ENCODE data around the gene HAUS5.
"Not testable (repeated sequence)": the region's sequence is repeated elsewhere in the genome, so short reads cannot be mapped to it uniquely, and the experiment has no call there.

HAUS5 gene

GRCh38 chr19:35643255-35644205, 31.0 kb downstream of the HAUS5 start:
- DNase-seq (ENCODE audit: low spot score) = peak; percentile 83

- DNase-seq (ENCODE audit: low spot score) = peak; percentile 96
Observed at GRCh38 chr19:35644206-35644986, 31.9 kb downstream of the HAUS5 start.

GRCh38 chr19:35644987-35645679, 32.6 kb downstream of the HAUS5 start:
- peak; percentile 61 for DNase-seq (ENCODE audit: low spot score)

GRCh38 chr19:35645680-35646511, 33.4 kb downstream of the HAUS5 start:
- no peak for DNase-seq (ENCODE audit: low spot score)

GRCh38 chr19:35648017-35648961, 35.8 kb downstream of the HAUS5 start, which contains the start of gene COX6B1:
Gene COX6B1 (plus strand): TSS chr19:35648323. CDS start chr19:35651244, 2,921 bp downstream.
- DNase-seq (ENCODE audit: low spot score) = peak; percentile 96

GRCh38 chr19:35650581-35650980, 38.0 kb downstream of the HAUS5 start:
- no peak for DNase-seq (ENCODE audit: low spot score)

- DNase-seq (ENCODE audit: low spot score) = not testable (repeated sequence)
Observed at GRCh38 chr19:35654828-35655227, 42.3 kb downstream of the HAUS5 start.

GRCh38 chr19:35655600-35655999, 43.1 kb downstream of the HAUS5 start:
- no peak for DNase-seq (ENCODE audit: low spot score)

GRCh38 chr19:35656700-35657099, 44.2 kb downstream of the HAUS5 start:
- DNase-seq (ENCODE audit: low spot score) = no peak

GRCh38 chr19:35657904-35658700, 45.6 kb downstream of the HAUS5 start:
- DNase-seq (ENCODE audit: low spot score) = no peak

- no peak for DNase-seq (ENCODE audit: low spot score)
Observed at GRCh38 chr19:35661995-35662340, 49.4 kb downstream of the HAUS5 start.

- DNase-seq (ENCODE audit: low spot score) = no peak
Observed at GRCh38 chr19:35663981-35664380, 51.4 kb downstream of the HAUS5 start.

GRCh38 chr19:35665157-35665556, 52.6 kb downstream of the HAUS5 start:
- no peak for DNase-seq (ENCODE audit: low spot score)

GRCh38 chr19:35665604-35666003, 53.1 kb downstream of the HAUS5 start:
- DNase-seq (ENCODE audit: low spot score) = no peak

- no peak for DNase-seq (ENCODE audit: low spot score)
Observed at GRCh38 chr19:35666251-35666913, 53.8 kb downstream of the HAUS5 start, which contains the start of gene UPK1A. Gene UPK1A (plus strand): TSS chr19:35666517. CDS start chr19:35666813, 296 bp downstream.

GRCh38 chr19:35669566-35669965, 57.0 kb downstream of the HAUS5 start:
- DNase-seq (ENCODE audit: low spot score) = no peak

- DNase-seq (ENCODE audit: low spot score) = no peak
Observed at GRCh38 chr19:35669974-35670373, 57.4 kb downstream of the HAUS5 start.

- DNase-seq (ENCODE audit: low spot score) = no peak
Observed at GRCh38 chr19:35670686-35671085, 58.2 kb downstream of the HAUS5 start.

GRCh38 chr19:35671818-35672217, 59.3 kb downstream of the HAUS5 start:
- DNase-seq (ENCODE audit: low spot score) = no peak
